Femur (tissue), 1 donor: ENCODE measurements around the gene BABAM2.

ENCODE experiments used
- DNase-seq: peaks from one replicate; pipeline ENCODE4 v3.0.0-alpha.2; 2017

BABAM2 gene

GRCh38 chr2:28338831-28339321 lies 448.3 kb downstream of the BABAM2 start:
- no peak for DNase-seq

- DNase-seq: no peak
Observed at GRCh38 chr2:28339516-28340175, 449.1 kb downstream of the BABAM2 start.

GRCh38 chr2:28340312-28341202 lies 450.0 kb downstream of the BABAM2 start:
- no peak for DNase-seq

- no peak for DNase-seq
Observed at GRCh38 chr2:28341208-28341891, 450.8 kb downstream of the BABAM2 start.

GRCh38 chr2:28342081-28342967 lies 451.8 kb downstream of the BABAM2 start:
- DNase-seq: no peak

GRCh38 chr2:28343184-28343942 lies 452.8 kb downstream of the BABAM2 start:
- DNase-seq: no peak

- DNase-seq: no peak
Observed at GRCh38 chr2:28343971-28344715, 453.6 kb downstream of the BABAM2 start.

GRCh38 chr2:28344756-28345373 lies 454.3 kb downstream of the BABAM2 start:
- no peak for DNase-seq

- DNase-seq: no peak
Observed at GRCh38 chr2:28345619-28346018, 455.1 kb downstream of the BABAM2 start.

GRCh38 chr2:28346587-28346986 lies 456.1 kb downstream of the BABAM2 start:
- peak; percentile 86 for DNase-seq

- no peak for DNase-seq
Observed at GRCh38 chr2:28347193-28347592, 456.7 kb downstream of the BABAM2 start.

GRCh38 chr2:28347596-28347995 lies 457.1 kb downstream of the BABAM2 start:
- DNase-seq: no peak

GRCh38 chr2:28348149-28348567 lies 457.6 kb downstream of the BABAM2 start:
- no peak for DNase-seq

GRCh38 chr2:28348921-28349320 lies 458.4 kb downstream of the BABAM2 start:
- no peak for DNase-seq

- DNase-seq: no peak
Observed at GRCh38 chr2:28349546-28350165, 459.1 kb downstream of the BABAM2 start.

GRCh38 chr2:28350196-28350595 lies 459.7 kb downstream of the BABAM2 start:
- no peak for DNase-seq

- no peak for DNase-seq
Observed at GRCh38 chr2:28350791-28351285, 460.3 kb downstream of the BABAM2 start.

- DNase-seq: no peak
Observed at GRCh38 chr2:28351621-28352020, 461.1 kb downstream of the BABAM2 start.

- DNase-seq: no peak
Observed at GRCh38 chr2:28352104-28352503, 461.6 kb downstream of the BABAM2 start.
